COLO668 (cell line): ENCODE measurements around the gene DDX41.

Source experiments
- DNase-seq: peaks from one replicate; lab custom pipeline; 2025; ENCODE audit not compliant: unreplicated experiment; lab: John Stamatoyannopoulos, UW

DDX41 gene

DNA sequence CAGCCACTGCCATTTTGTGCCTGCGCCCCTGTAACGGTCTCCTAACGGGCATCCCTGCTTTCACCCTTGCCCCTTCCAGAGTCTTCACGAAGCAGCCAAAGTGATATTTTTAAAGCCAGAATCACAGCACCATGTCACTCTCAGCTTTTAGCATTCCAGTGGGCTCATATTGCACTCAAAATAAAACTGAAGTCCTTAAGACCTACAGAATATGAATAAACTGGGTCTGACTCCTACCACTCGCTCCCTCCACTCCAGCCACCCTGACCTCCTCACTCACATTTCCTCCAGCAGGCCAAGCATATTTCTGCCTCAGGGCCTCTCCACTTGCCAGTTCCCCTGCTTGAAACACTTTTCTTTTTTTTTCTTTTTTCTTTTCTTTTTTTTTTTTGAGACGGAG is 16.9 kb downstream of the DDX41 start:
- DNase-seq = no peak

DNA sequence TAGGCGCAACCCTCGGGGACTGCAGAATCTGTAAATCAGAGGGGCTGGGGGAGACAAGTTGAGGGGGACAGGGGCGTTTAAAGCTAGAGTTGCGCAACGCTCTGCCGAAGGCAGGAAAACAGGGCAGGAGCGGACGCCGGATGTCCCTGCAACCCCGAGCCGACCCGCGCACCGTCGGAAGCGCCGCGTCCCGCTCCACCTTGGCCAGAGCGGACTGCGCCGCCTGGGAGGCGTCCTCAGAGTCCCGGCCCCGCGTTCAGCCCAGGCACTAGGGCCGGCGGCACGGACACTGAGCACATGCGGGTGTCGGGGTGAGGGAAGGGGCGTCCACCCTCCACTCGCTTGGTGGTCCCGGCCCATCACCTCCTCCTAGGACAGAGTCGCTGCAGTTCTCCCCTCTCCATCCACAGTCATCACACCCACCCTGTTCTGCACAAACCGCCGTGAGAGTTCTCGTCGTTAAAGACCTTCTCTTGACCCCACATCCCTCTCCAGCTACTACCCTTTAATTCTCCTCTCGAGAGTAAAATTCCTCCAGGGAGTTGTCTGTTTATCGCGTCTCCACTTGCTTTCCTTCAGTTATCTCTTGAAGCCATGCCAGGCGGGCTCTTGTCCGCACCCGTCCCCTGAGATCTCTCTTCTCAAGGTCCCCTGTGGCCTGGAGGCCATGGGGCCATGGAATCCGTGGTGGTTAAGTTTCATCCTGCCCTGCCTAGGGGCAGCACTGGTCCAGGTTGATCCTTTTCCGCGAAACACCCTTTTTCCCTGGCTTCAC is 18.6 kb downstream of the DDX41 start:
- DNase-seq = peak; percentile 30

DNA sequence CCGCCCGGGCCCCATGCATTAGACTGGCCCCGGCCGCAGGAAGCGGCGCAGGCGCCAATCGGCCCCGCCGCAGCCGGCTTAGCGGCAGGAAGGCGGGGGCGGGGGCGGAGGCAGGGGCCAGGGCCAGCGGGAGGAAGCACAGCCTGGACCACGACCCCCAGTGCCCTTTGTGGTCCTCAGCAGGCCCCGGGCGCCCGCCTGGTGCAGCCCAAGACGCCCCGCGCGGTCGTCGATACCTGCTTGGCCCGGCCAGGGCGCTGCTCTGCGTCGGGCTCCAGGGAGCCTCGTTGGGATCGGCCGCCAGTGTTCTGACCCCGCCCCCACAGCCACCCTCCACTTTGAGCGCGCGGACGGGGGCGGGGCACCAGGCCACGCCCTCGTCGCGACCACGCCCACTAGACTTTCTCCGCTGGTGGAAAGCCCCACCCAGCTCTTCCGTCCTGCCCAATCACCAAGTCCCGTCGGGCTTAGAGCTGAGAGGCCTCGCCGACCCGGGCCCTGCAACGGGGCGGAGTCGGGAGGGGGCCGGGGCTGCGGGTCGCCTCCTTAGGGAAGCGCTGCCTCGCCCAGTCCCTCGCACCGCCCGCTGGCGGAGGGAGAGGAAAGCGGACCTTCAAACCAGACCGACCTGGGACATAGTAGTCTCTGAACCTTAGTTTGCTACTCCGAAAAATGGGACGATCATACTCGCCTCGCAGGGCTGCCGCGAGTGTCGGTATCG is 19.3 kb downstream of the DDX41 start, which contains the start of gene PDLIM7:
TSS of gene PDLIM7 (minus strand) at position 313 of the 721 bp plus-strand sequence. CDS start 1,092 bp downstream, outside the sequence.
- DNase-seq = peak; percentile 83

- peak; percentile 38 for DNase-seq
Measured at GRCh38 chr5:177496727-177497291, 20.0 kb downstream of the DDX41 start.

- DNase-seq = peak; percentile 11
Measured at GRCh38 chr5:177496070-177496726, 20.6 kb downstream of the DDX41 start.

- DNase-seq = no peak
Measured at GRCh38 chr5:177495243-177496060, 21.3 kb downstream of the DDX41 start.

DNA sequence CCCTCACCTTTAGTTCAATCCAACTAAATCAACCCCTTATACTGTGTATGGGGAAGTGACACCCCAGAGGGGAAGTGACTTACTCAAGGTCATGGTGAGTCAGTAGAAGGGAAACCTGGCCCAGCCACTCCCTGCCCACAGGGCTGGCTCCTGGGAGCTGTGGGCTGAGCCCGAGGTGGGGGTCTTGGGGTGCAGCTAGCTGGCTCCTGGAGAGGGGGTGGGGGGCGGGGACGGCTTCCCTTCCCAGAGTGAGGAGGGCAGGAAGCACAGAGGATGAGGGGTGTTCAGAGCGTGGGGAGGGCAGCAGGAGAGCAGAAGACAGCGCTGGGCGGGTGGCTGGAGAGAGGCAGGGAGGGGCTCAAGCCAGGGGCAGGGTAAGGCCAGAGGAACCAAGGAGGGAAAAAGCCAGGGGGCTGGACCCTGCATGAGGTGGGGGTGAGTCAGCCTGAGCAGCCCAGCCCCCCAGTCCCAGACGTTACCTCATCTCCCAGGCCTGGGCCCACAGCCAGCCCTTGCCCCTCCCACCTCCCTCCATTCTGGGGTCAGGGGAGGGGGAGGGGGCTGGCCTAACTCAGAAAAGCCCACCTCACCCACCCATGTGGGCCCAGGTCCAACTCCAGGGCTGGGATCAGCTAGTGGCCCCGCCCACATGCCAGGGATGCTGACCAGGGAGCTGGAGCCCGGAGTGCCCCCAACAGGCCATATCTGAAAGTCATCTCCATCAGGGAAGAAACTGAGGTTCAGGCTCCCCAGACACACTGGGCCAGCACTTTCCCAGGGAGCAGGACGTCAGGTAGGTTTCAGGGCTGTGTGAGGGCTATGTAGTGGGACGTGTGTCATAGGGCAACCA is 22.2 kb downstream of the DDX41 start:
- DNase-seq = no peak

DNA sequence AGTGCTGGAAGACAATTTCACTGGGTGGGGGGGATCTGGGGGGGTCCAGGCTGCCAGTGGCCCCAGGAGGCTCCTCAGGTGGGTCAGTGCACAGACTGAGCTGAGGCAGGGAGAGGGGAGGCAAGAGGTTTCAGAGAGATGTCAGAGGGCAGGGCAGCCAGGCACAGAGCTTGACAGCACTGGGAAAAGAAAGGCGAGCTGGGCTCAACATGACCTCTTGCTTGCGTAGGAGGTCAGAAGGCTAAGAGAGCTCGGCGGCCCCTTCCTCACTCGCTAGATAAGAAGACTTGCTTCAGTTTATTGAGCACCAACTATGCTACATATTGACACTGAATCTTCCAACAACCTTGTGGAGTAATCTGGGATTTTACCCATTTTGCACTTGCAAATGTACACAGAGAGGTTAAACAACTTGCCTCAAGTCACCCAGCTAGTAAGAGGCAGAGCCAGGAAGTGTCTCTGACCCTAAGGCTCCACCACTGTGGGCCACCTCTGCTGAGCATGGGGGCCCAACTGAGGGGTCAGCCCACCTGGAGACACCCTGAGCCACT is 22.9 kb downstream of the DDX41 start:
- DNase-seq = no peak

DNA sequence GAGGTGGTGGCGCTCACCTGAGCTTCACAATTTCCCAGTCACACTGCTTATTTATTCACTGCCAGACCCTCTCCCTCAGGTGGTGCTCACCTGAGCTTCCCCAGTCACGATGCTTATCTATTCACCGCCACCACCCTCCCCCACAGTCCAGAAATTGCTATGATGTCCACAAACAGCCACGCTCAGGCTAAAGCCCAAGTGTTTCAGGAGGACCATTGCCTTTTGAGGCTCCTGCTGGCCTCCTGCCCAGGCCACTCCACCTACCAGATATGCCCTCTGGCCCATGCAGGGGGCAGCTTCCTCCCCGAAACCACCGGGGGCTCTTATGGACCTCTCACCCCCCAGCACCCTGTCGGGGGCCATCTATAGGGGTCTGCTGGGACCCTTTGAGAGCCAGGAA is 23.9 kb downstream of the DDX41 start:
- no peak for DNase-seq

- DNase-seq = no peak
Measured at GRCh38 chr5:177491983-177492746, 24.6 kb downstream of the DDX41 start.

GRCh38 chr5:177491429-177491945 is 25.3 kb downstream of the DDX41 start:
- peak; percentile 40 for DNase-seq

DNA sequence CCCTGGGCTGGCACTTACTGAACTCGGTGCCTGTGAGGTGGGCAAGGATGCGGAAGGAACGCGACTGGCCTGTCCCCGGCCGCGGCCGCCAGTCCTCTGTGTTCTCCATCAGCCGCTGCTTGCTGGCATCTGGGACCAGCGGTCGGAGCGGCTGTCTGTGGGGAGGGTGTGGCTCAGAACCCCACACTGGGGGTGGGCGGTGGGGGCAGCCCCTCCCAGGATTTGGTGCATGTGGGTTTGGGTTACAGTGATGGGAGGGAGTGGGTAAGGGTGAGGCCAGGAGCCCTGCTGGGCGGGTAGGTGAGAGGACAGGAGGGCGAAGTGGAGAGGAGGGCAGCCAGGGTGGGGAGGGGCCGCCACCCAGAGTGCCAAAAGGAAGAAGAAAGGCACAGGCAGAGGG is 25.8 kb downstream of the DDX41 start:
- DNase-seq = no peak

DNA sequence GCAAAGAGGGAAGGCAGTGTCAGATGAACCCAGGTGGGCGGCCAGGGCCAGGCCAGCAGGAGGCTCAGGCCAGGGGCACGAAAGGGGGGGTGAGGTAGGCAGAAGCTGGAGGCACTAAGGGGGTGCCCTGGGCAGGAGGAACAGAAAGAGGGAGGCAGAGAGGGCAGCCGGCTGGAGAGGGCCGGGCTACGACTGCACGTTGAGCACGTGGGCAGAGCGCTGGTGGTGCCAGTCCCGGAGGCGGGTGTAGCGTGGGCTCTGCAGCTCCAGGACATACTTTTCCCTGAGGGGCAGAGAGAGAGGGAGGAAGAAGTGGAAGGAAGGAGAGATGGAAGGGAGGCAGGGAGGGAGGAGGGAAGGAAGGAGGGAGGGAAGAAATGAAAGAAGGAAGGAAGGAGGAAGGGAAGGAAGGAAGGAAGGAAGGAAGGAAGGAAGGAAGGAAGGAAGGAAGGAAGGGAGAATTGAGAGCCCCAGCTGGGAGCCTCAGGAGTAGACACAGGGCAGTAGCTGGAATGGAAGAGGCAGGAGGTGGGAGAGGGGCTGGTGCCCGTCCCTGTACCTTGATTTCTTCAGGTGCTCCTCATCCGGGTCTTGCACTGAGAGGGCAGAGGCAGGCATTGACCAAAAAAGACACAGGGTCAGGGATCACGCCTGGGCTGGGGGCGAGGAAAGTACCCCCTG is 26.3 kb downstream of the DDX41 start:
- no peak for DNase-seq

GRCh38 chr5:177489119-177489716 is 27.5 kb downstream of the DDX41 start:
- DNase-seq = peak; percentile 54

- no peak for DNase-seq
Measured at GRCh38 chr5:177487975-177488374, 28.8 kb downstream of the DDX41 start.

DNA sequence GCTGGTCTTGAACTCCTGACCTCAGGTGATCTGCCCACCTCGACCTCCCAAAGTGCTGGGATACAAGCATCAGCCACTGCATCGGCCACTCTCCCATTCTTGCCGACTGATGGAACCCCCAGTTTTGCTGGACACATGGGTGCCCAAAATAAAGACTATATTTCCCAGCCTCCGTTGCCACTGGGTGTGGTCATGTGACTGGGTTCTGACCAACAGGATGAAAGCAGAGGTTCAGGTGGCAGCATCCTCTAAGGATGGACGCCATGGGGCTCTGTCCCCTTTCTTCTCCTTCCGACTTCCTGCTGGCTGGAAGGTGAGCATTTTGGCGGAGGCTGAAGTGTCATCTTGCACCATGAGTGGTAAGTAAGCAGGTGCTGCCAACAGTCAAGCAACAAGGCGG is 29.6 kb downstream of the DDX41 start:
- no peak for DNase-seq

DNA sequence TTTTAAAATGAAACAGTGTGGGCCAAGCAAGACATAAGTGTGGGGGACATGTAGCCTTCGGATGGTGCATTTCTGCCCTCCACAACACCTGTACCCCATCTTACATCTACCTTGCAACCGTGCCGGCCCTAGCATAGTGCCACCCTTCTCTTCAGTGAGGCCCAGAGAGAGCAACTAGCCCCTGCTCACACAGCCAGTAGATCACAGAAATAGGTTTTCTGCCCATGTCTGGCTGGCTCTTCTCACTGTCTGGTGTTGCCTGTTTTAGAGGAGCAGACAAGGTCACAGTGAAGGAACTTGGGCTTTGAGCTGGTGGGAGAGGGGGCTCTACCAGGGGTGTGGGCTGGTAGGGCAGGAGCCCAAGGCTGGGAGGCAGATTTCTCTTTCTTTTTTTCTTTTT is 30.5 kb downstream of the DDX41 start:
- no peak for DNase-seq
